Measurements from ENCODE around the gene NECAP2.

GRCh38 chr1:16409536-16410152 lies 30.9 kb upstream of the NECAP2 start:
- TF ChIP-seq CTCF (IDR thresholded peaks at IDR 0.05): no peak
- no peak for TF ChIP-seq POLR2A (IDR thresholded peaks at IDR 0.05)
- no peak for TF ChIP-seq EP300 (IDR thresholded peaks at IDR 0.05)

Data from ovary (tissue), 3 donors.